Epithelial cell of proximal tubule (primary cell): ENCODE data around the gene TOR1B. TPM values are rescaled to one million over a fixed set of nuclear protein-coding genes. Genes with fewer than 3 reads are reported as not detected.

Experiments
- DNase-seq: peaks from one replicate; pipeline ENCODE4 v3.0.0-alpha.2; 2011; ENCODE audit warnings: low read depth
- H3K4me3 ChIP-seq: 2 replicates; pipeline ENCODE4 v1.5.1; 2011; ENCODE audit warnings: low read depth, mild to moderate bottlenecking, low read length
- CTCF ChIP-seq: conservative IDR thresholded peaks from 2 replicates; pipeline ENCODE4 v1.5.1; 2012; ENCODE audit warnings: low read depth, mild to moderate bottlenecking, low read length
- total RNA-seq: library from RNA; depleted of rRNA; stranded (reverse); fragments of >200 nt; gene quantifications from 2 replicates; pipeline ENCODE4 v1.2.3, GENCODE V29; 2015

Gene TOR1B
- total RNA-seq, 1 donor from 2014 or later, result 14.8 TPM

- no peak for DNase-seq
- no peak overlapping the region for H3K4me3 ChIP-seq
- no peak for TF ChIP-seq CTCF
These were observed 23.8 kb downstream of the TOR1B start for GRCh38 chr9:129826759-129827158.

- no peak overlapping the region for H3K4me3 ChIP-seq
- no peak for TF ChIP-seq CTCF
- no peak for DNase-seq
These were observed 25.1 kb downstream of the TOR1B start for GRCh38 chr9:129828051-129828450.

GRCh38 chr9:129828969-129829368 is 26.0 kb downstream of the TOR1B start:
- H3K4me3 ChIP-seq, result no peak overlapping the region
- DNase-seq, result no peak
- no peak for TF ChIP-seq CTCF

DNA sequence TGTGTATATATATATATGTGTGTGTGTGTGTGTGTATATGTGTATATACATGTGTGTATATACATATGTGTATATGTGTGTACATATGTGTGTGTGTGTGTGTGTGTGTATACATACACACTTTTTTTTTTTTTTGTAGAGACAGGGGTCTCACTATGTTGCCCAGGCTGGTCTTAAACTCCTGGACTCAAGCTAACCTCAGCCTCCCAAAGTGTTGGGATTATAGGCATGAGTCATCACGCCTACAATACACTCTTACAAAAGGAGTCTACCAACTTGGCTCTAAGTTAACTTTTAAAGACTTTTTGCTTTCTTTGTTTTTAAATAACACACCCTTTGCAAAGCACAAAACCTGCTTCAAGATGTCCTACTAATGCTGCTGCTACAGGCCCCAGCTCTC is 30.0 kb downstream of the TOR1B start:
- DNase-seq, result no peak
- no peak overlapping the region for H3K4me3 ChIP-seq
- no peak for TF ChIP-seq CTCF

DNA sequence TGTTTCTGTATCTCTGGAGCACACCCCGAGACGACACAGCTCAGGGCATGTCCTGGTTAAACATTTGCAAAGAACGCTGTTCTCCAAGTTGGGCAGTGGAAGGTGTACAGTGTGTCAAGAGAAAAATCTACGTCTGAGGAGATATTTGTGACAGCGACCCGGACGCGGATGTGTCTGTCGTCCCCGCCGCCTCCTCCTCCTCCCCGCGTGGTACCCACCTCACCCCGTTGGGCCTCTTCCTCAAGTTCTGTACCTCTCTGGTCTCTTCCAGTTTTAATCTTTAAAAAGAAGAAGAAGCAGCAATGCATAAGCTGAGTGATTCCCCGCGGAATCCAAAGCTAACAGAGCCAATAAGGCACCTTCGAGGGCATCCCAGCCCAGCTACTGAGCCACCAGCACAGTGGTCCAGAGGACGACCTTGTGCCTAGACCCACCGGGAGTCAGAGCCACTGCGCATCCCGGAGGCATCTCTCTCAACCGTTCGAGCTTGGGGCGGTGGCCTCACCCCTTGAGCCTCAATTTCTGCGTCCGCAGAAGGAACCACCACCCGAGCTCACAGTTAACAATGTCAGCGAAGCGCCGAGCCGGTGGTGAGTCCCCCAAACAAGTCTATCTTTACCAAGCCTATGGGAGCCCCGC is 31.6 kb downstream of the TOR1B start:
- H3K4me3 ChIP-seq, result peak overlapping the region; percentile 98
- no peak for TF ChIP-seq CTCF
- DNase-seq, result no peak

DNA sequence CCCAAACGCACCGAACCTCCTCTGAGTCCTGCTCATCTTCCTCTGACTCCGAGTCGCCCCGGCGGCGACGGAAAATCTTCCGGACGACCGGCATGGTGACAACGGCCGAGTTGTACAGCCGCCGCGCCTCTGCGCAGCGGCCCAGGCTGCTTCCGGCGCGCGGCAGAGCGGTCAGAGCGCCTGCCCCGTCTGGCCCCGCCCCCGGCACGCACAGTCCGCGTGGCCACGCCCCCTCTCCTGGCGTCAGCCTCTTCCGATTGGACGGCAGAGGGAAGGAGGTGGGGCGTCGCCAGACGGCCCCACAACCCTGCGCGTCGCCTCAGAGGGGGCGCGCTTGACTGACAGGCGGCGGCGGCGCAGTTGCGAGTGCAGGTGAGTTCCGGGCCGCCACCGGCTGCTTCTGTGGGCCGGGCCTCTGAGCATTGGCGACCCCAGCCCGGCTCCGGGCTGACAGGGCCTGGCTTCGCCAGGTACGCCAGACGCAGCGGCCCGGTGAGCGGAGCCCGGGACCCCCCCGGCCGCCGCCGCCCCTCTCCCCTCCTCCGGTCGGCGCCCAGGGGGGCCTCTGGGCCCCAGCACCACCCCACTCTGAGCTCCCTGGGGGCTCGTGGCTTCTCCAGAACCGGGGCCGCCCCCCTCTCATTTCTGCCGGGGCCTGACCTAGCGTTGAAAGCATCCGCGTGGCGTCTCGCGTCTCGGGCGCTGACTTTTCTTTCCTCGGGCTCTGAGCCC is 32.3 kb downstream of the TOR1B start, which contains the start of the genes C9orf78 and USP20:
Gene C9orf78, minus strand, starts transcription at position 148 of the 732 bp plus-strand sequence. Its CDS starts 54 bp downstream, at position 94.
Gene USP20, plus strand, starts transcription at position 331 of the 732 bp plus-strand sequence. CDS start 17,098 bp downstream, outside the sequence.
- DNase-seq, result peak; percentile 39
- no peak for TF ChIP-seq CTCF
- peak within 1 kb of the TSS; percentile 98 for H3K4me3 ChIP-seq
